HUES64 (cell line): ENCODE measurements around the gene POLD1.
A peak's percentile ranks its signal among the peaks of the same experiment; 100 is the strongest.
"Not testable (repeated sequence)": the region's sequence is repeated elsewhere in the genome, so short reads cannot be mapped to it uniquely, and the experiment has no call there.

Source experiments
- H3K27ac ChIP-seq: 2 replicates; pipeline ENCODE4 v1.7.0; 2013; ENCODE audit warnings: low read depth, low read length, inconsistent platforms
- H3K27me3 ChIP-seq: 2 replicates; pipeline ENCODE4 v1.6.1; 2013; ENCODE audit warnings: mild to moderate bottlenecking, low read length; ENCODE audit not compliant: insufficient read depth
- H3K36me3 ChIP-seq: 2 replicates; pipeline ENCODE4 v1.6.1; 2013; ENCODE audit warnings: mild to moderate bottlenecking, low read length; ENCODE audit not compliant: insufficient read depth
- H3K4me1 ChIP-seq: 2 replicates; pipeline ENCODE4 v1.6.1; 2013; ENCODE audit warnings: mild to moderate bottlenecking, low read length, moderate library complexity; ENCODE audit not compliant: insufficient read depth
- H3K4me3 ChIP-seq: 2 replicates; pipeline ENCODE4 v1.5.1; 2013; ENCODE audit warnings: mild to moderate bottlenecking, low read length, moderate library complexity
- H3K9ac ChIP-seq: 2 replicates; pipeline ENCODE4 v1.6.1; 2013; ENCODE audit warnings: mild to moderate bottlenecking, low read depth, low read length
- H3K9me3 ChIP-seq: 2 replicates; pipeline ENCODE4 v1.6.1; 2013; ENCODE audit warnings: low read depth, low read length; ENCODE audit not compliant: insufficient read depth
- WGBS: fragments of 150-250, 120-280 bp; methylation state at CpG from one replicate; pipeline ENCODE4 v1.1.7; 2013; ENCODE audit warnings: missing lambda C conversion rate; 5-methylcytosine and 5-hydroxymethylcytosine counted together

POLD1 gene

GRCh38 chr19:50383001-50383851, 921 bp upstream of the POLD1 start:
- Histone ChIP-seq H3K4me3 (peak overlapping the region; percentile 96), H3K4me1 (peaks cover 8% of the 10 kb centered on the region; the same call in 1 of the 2 replicates), H3K27ac (0 out of 2 replicates have a peak overlapping the region, but pooled peaks have one; percentile 8), H3K9me3 (no peaks in the 10 kb centered on the region), H3K9ac (peak overlapping the region; percentile 73), H3K27me3 (no peaks in the 10 kb centered on the region), H3K36me3 (peaks cover 64% of the 10 kb centered on the region)
- 52% methylated on average over 21 of the region's 21 CpGs for WGBS

- peaks cover 58% of the 10 kb centered on the region for H3K36me3 ChIP-seq
- peaks cover 8% of the 10 kb centered on the region; the same call in 1 of the 2 replicates for H3K4me1 ChIP-seq
- WGBS = 20% methylated on average over 26 of the region's 26 CpGs
- H3K27ac ChIP-seq = peak overlapping the region; percentile 92
- peak overlapping the region; percentile 93 for H3K9ac ChIP-seq
- H3K9me3 ChIP-seq = no peaks in the 10 kb centered on the region
- H3K27me3 ChIP-seq = no peaks in the 10 kb centered on the region
- H3K4me3 ChIP-seq = peak overlapping the region; percentile 96
Measured at GRCh38 chr19:50384685-50385535, 763 bp downstream of the POLD1 start.

GRCh38 chr19:50387176-50387867, 3.2 kb downstream of the POLD1 start:
- Histone ChIP-seq H3K9me3 (0 out of 2 replicates have a peak, but pooled peaks cover 4% of the 10 kb centered on the region), H3K9ac (no peak overlapping the region), H3K27me3 (no peaks in the 10 kb centered on the region), H3K36me3 (peaks cover 45% of the 10 kb centered on the region), H3K4me1 (peaks cover 8% of the 10 kb centered on the region; the same call in 1 of the 2 replicates), H3K4me3 (no peak overlapping the region), H3K27ac (no peak overlapping the region)
- 95% methylated on average over 20 of the region's 21 CpGs for whole genome bisulfite sequencing

- Histone ChIP-seq H3K9ac (no peak overlapping the region), H3K9me3 (peaks cover 8% of the 10 kb centered on the region; the same call in 1 of the 2 replicates), H3K4me3 (no peak overlapping the region), H3K27me3 (no peaks in the 10 kb centered on the region), H3K36me3 (peaks cover 47% of the 10 kb centered on the region), H3K4me1 (peaks cover 8% of the 10 kb centered on the region; the same call in 1 of the 2 replicates), H3K27ac (no peak overlapping the region)
- WGBS = 95% methylated on average over 8 of the region's 8 CpGs
Measured at GRCh38 chr19:50387868-50388245, 3.7 kb downstream of the POLD1 start.

- peaks cover 52% of the 10 kb centered on the region for H3K36me3 ChIP-seq
- H3K4me1 ChIP-seq, H3K9ac ChIP-seq, H3K4me3 ChIP-seq, H3K9me3 ChIP-seq, H3K27ac ChIP-seq, H3K27me3 ChIP-seq: not testable (repeated sequence)
- 98% methylated on average over 3 of the region's 3 CpGs for WGBS
Measured at GRCh38 chr19:50390295-50390694, 6.1 kb downstream of the POLD1 start.

GRCh38 chr19:50390952-50391351, 6.8 kb downstream of the POLD1 start:
- H3K4me3 ChIP-seq, H3K9ac ChIP-seq, H3K27me3 ChIP-seq, H3K27ac ChIP-seq, H3K9me3 ChIP-seq, H3K4me1 ChIP-seq: not testable (repeated sequence)
- peaks cover 49% of the 10 kb centered on the region for H3K36me3 ChIP-seq
- WGBS = 96% methylated on average over 19 of the region's 23 CpGs

GRCh38 chr19:50392759-50393158, 8.6 kb downstream of the POLD1 start:
- no peak overlapping the region for H3K4me3 ChIP-seq
- no peaks in the 10 kb centered on the region for H3K4me1 ChIP-seq
- H3K27ac ChIP-seq = no peak overlapping the region
- H3K9ac ChIP-seq = no peak overlapping the region
- H3K36me3 ChIP-seq = peaks cover 35% of the 10 kb centered on the region
- no peaks in the 10 kb centered on the region for H3K27me3 ChIP-seq
- 82% methylated on average over 3 of the region's 5 CpGs for WGBS
- peaks cover 8% of the 10 kb centered on the region; the same call in 1 of the 2 replicates for H3K9me3 ChIP-seq

GRCh38 chr19:50393589-50393988, 9.4 kb downstream of the POLD1 start:
- WGBS = 94% methylated on average over 4 of the region's 4 CpGs
- peaks cover 28% of the 10 kb centered on the region for H3K36me3 ChIP-seq
- no peak overlapping the region for H3K4me3 ChIP-seq
- H3K9me3 ChIP-seq = peaks cover 8% of the 10 kb centered on the region; the same call in 1 of the 2 replicates
- H3K27me3 ChIP-seq = no peaks in the 10 kb centered on the region
- H3K27ac ChIP-seq = no peak overlapping the region
- H3K4me1 ChIP-seq = no peaks in the 10 kb centered on the region
- no peak overlapping the region for H3K9ac ChIP-seq

- Histone ChIP-seq H3K4me1 (no peaks in the 10 kb centered on the region), H3K4me3 (no peak overlapping the region), H3K27ac (no peak overlapping the region), H3K9me3 (peaks cover 8% of the 10 kb centered on the region; the same call in 1 of the 2 replicates), H3K27me3 (no peaks in the 10 kb centered on the region), H3K36me3 (peaks cover 30% of the 10 kb centered on the region), H3K9ac (no peak overlapping the region)
- WGBS = 98% methylated on average over 9 of the region's 9 CpGs
Measured at GRCh38 chr19:50394017-50394416, 9.9 kb downstream of the POLD1 start.

- peaks cover 35% of the 10 kb centered on the region for H3K36me3 ChIP-seq
Measured at GRCh38 chr19:50398675-50399367, 14.7 kb downstream of the POLD1 start.

More at GRCh38 chr19:50398675-50399367, 14.7 kb downstream of the POLD1 start:
- no peak overlapping the region for H3K27ac ChIP-seq
- no peak overlapping the region for H3K9ac ChIP-seq
- no peaks in the 10 kb centered on the region for H3K9me3 ChIP-seq
- H3K4me3 ChIP-seq = no peak overlapping the region
- H3K4me1 ChIP-seq = no peaks in the 10 kb centered on the region
- WGBS = 95% methylated on average over 13 of the region's 13 CpGs
- no peaks in the 10 kb centered on the region for H3K27me3 ChIP-seq
